ENCODE results near the gene RC3H2. TPM values are rescaled to one million over a fixed set of nuclear protein-coding genes. Genes with fewer than 3 reads are reported as not detected.
A peak's percentile ranks its signal among the peaks of the same experiment; 100 is the strongest.

RC3H2 gene
- total and polyA plus RNA-seq, 2 of the 13 experiments (the other 11 are each of a cell fraction or from before 2014, with no cell fraction given): 21.0 to 36.4 TPM

GRCh38 chr9:122936464-122936863, 31.3 kb upstream of the RC3H2 start (continued):
- peak; percentile 65 for TF ChIP-seq PATZ1 (CRISPR knock-in tag; IDR thresholded peaks at IDR 0.05)
- peak; percentile 32; the same call in 1 of the 2 replicates for TF ChIP-seq ZNF770 (CRISPR knock-in tag; IDR thresholded peaks at IDR 0.05)
- TF ChIP-seq HNF4A (CRISPR knock-in tag; IDR thresholded peaks at IDR 0.05): peak; percentile 95
- TF ChIP-seq THAP11 (CRISPR knock-in tag; IDR thresholded peaks at IDR 0.05): 0 out of 2 replicates have a peak, but pooled peaks have one; percentile 35
- TF ChIP-seq ZNF580 (CRISPR knock-in tag; IDR thresholded peaks at IDR 0.05; ENCODE audit: borderline replicate concordance, low read depth): peak; percentile 53; the same call in 1 of the 2 replicates
- no peak for TF ChIP-seq AKNA (CRISPR knock-in tag; IDR thresholded peaks at IDR 0.05; ENCODE audit: borderline replicate concordance)
- no peak for TF ChIP-seq ZNF17 (CRISPR knock-in tag; IDR thresholded peaks at IDR 0.05)
- TF ChIP-seq GATAD2A (CRISPR knock-in tag; IDR thresholded peaks at IDR 0.05): peak; percentile 90
- no peak for TF ChIP-seq ATF2 (CRISPR knock-in tag; IDR thresholded peaks at IDR 0.05)
- peak; percentile 60; the same call in 1 of the 2 replicates for TF ChIP-seq ZNF644 (CRISPR knock-in tag; IDR thresholded peaks at IDR 0.05; ENCODE audit: low read depth)
- TF ChIP-seq ASH2L (IDR thresholded peaks at IDR 0.05; ENCODE audit: insufficient read length, low read depth, low read length): peak; percentile 72
- 0 out of 2 replicates have a peak, but pooled peaks have one; percentile 39 for TF ChIP-seq HMG20A (CRISPR knock-in tag; IDR thresholded peaks at IDR 0.05; ENCODE audit: borderline replicate concordance)
- peak; percentile 87 for TF ChIP-seq ZNF317 (CRISPR knock-in tag; IDR thresholded peaks at IDR 0.05)
- no peak for TF ChIP-seq GATA4 (IDR thresholded peaks at IDR 0.05; ENCODE audit: borderline replicate concordance, low read depth)
- peak; percentile 86; the same call in 1 of the 2 replicates for TF ChIP-seq TFAP4 (IDR thresholded peaks at IDR 0.05; ENCODE audit: borderline replicate concordance, low read depth)
- no peak for TF ChIP-seq HCFC1 (IDR thresholded peaks at IDR 0.05; ENCODE audit: low read depth, low read length)
- TF ChIP-seq LCORL (IDR thresholded peaks at IDR 0.05): no peak
- TF ChIP-seq LCORL (CRISPR knock-in tag; IDR thresholded peaks at IDR 0.05): no peak
- TF ChIP-seq JUN (CRISPR knock-in tag; IDR thresholded peaks at IDR 0.05): no peak
- peak; percentile 33; the same call in 1 of the 2 replicates for TF ChIP-seq POGZ (CRISPR knock-in tag; IDR thresholded peaks at IDR 0.05)
